Embryonic facial prominence (tissue), 1 donor: Measurements from ENCODE around the gene NFAT5.
"Not testable (repeated sequence)": the region's sequence is repeated elsewhere in the genome, so short reads cannot be mapped to it uniquely, and the experiment has no call there.

ENCODE experiments used
- DNase-seq: peaks from one replicate; pipeline ENCODE4 v3.0.0-alpha.2; 2016; ENCODE audit errors: extremely low spot score

The NFAT5 gene

GRCh38 chr16:69707920-69708683 is 142.3 kb downstream of the NFAT5 start:
- DNase-seq: no peak

GRCh38 chr16:69709456-69710084 is 143.8 kb downstream of the NFAT5 start:
- DNase-seq: peak; percentile 48

GRCh38 chr16:69711115-69711740 is 145.5 kb downstream of the NFAT5 start:
- no peak for DNase-seq

GRCh38 chr16:69712277-69712676 is 146.5 kb downstream of the NFAT5 start:
- no peak for DNase-seq

GRCh38 chr16:69712914-69713581 is 147.3 kb downstream of the NFAT5 start:
- no peak for DNase-seq

- DNase-seq: no peak
Observed at GRCh38 chr16:69717066-69717465, 151.3 kb downstream of the NFAT5 start.

- no peak for DNase-seq
Observed at GRCh38 chr16:69718111-69718764, 152.5 kb downstream of the NFAT5 start.

- DNase-seq: no peak
Observed at GRCh38 chr16:69720822-69721430, 155.2 kb downstream of the NFAT5 start.

GRCh38 chr16:69721441-69721957 is 155.7 kb downstream of the NFAT5 start:
- DNase-seq: no peak

GRCh38 chr16:69724414-69724873 is 158.7 kb downstream of the NFAT5 start:
- no peak for DNase-seq

- DNase-seq: no peak
Observed at GRCh38 chr16:69724981-69725479, 159.3 kb downstream of the NFAT5 start.

GRCh38 chr16:69725480-69726312 is 159.9 kb downstream of the NFAT5 start:
- DNase-seq: no peak

GRCh38 chr16:69726313-69727060 is 160.7 kb downstream of the NFAT5 start, which contains the start of gene NQO1:
Gene NQO1 (minus strand): TSS chr16:69726560. CDS start chr16:69726439, 121 bp downstream.
- peak; percentile 12 for DNase-seq

GRCh38 chr16:69727916-69728270 is 162.1 kb downstream of the NFAT5 start:
- DNase-seq: no peak

GRCh38 chr16:69729030-69729429 is 163.3 kb downstream of the NFAT5 start:
- DNase-seq: not testable (repeated sequence)

- DNase-seq: not testable (repeated sequence)
Observed at GRCh38 chr16:69731280-69731679, 165.5 kb downstream of the NFAT5 start.

- no peak for DNase-seq
Observed at GRCh38 chr16:69732101-69732500, 166.3 kb downstream of the NFAT5 start.

- DNase-seq: no peak
Observed at GRCh38 chr16:69741519-69741918, 175.8 kb downstream of the NFAT5 start.
